ENCODE data around the gene RALGAPB.

Gene RALGAPB

DNA sequence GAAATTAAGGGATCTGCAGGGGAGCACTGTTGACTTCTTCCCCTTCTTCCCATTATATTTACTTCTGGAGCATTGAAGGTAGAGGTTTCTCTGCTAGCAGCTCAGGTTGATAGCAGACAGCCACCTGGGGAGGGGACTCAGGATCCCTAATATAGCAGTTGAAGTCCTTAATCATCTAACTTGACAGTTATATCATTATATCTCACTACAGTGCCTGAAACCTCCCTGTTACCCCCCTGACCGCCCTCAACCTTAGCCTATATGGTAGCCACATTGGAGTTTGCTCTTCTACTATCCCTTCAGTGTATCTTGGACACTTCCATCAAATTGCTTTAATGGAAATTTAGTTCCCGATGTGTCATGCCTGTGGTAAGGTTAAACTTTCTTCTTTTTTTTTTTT, 7.0 kb downstream of the RALGAPB start:
- Histone ChIP-seq H3K9ac (ENCODE audit: low read length) (no peak overlapping the region), H3K4me1 (ENCODE audit: low read length) (no peaks in the 10 kb centered on the region), H2AFZ (ENCODE audit: low read length) (no peak overlapping the region), H3K27me3 (replicated peaks; ENCODE audit: insufficient read depth, low read length) (no peaks in the 10 kb centered on the region), H3K36me3 (replicated peaks; ENCODE audit: insufficient read depth, low read length) (no peaks in the 10 kb centered on the region), H3F3A (ENCODE audit: insufficient read depth, low read length) (no peaks in the 10 kb centered on the region; the same call in 1 of the 2 replicates), H3K9me2 (replicated peaks; ENCODE audit: insufficient read depth, low read length) (no peaks in the 10 kb centered on the region), H3K4me3 (ENCODE audit: low read length) (no peak overlapping the region), H3K27ac (ENCODE audit: low read length) (no peak overlapping the region), H3K4me2 (ENCODE audit: low read depth, low read length) (no peak overlapping the region), H4K20me1 (ENCODE audit: insufficient read depth, low read length) (no peaks in the 10 kb centered on the region), H3K9me3 (replicated peaks; ENCODE audit: insufficient read depth, low read length) (no peaks in the 10 kb centered on the region), H3K79me2 (ENCODE audit: low read length) (peaks cover 87% of the 10 kb centered on the region)
- TF ChIP-seq, protein P1, sequence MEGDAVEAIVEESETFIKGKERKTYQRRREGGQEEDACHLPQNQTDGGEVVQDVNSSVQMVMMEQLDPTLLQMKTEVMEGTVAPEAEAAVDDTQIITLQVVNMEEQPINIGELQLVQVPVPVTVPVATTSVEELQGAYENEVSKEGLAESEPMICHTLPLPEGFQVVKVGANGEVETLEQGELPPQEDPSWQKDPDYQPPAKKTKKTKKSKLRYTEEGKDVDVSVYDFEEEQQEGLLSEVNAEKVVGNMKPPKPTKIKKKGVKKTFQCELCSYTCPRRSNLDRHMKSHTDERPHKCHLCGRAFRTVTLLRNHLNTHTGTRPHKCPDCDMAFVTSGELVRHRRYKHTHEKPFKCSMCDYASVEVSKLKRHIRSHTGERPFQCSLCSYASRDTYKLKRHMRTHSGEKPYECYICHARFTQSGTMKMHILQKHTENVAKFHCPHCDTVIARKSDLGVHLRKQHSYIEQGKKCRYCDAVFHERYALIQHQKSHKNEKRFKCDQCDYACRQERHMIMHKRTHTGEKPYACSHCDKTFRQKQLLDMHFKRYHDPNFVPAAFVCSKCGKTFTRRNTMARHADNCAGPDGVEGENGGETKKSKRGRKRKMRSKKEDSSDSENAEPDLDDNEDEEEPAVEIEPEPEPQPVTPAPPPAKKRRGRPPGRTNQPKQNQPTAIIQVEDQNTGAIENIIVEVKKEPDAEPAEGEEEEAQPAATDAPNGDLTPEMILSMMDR (IDR thresholded peaks at IDR 0.05; ENCODE audit: low read length): no peak
- no peak for TF ChIP-seq EZH2phosphoT487 (IDR thresholded peaks at IDR 0.05; ENCODE audit: low read length)
- TF ChIP-seq EZH2 (optimal IDR thresholded peaks at IDR 0.05; ENCODE audit: low read depth, low read length): no peak
- DNase-seq: no peak

DNA sequence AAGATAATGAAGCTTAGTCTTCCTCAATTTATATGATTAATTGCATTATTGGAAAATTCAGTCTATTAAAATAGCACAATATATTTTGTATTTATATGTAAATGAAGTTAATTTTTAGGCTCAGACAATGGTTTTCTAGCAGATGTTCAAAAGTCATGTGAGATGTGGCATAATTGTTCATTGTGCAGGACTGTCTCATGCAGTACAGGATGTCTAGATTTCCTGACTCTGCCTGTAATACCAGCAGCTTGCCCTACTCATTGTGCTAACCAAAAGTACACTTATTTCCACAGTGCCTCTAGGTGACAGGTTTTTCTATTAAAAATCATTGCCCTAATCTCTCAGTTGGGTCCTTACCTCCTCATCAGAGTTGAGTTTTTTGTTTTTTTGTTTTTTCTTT, 12.4 kb downstream of the RALGAPB start:
- Histone ChIP-seq H4K20me1 (ENCODE audit: insufficient read depth, low read length) (no peaks in the 10 kb centered on the region; the same call in 1 of the 2 replicates), H3K27me3 (replicated peaks; ENCODE audit: insufficient read depth, low read length) (no peaks in the 10 kb centered on the region), H3K79me2 (ENCODE audit: low read length) (peaks cover 66% of the 10 kb centered on the region), H3K9ac (ENCODE audit: low read length) (no peak overlapping the region), H2AFZ (ENCODE audit: low read length) (no peak overlapping the region), H3K27ac (ENCODE audit: low read length) (no peak overlapping the region), H3K4me1 (ENCODE audit: low read length) (no peaks in the 10 kb centered on the region), H3K9me2 (replicated peaks; ENCODE audit: insufficient read depth, low read length) (no peaks in the 10 kb centered on the region), H3K9me3 (replicated peaks; ENCODE audit: insufficient read depth, low read length) (no peaks in the 10 kb centered on the region), H3K4me3 (ENCODE audit: low read length) (no peak overlapping the region), H3F3A (ENCODE audit: insufficient read depth, low read length) (no peaks in the 10 kb centered on the region), H3K36me3 (replicated peaks; ENCODE audit: insufficient read depth, low read length) (0 out of 2 replicates have a peak, but pooled peaks cover 4% of the 10 kb centered on the region), H3K4me2 (ENCODE audit: low read depth, low read length) (no peak overlapping the region)
- TF ChIP-seq EZH2phosphoT487 (IDR thresholded peaks at IDR 0.05; ENCODE audit: low read length) (no peak), EZH2 (optimal IDR thresholded peaks at IDR 0.05; ENCODE audit: low read depth, low read length) (no peak)
- TF ChIP-seq, protein P1 (IDR thresholded peaks at IDR 0.05; ENCODE audit: low read length): no peak
- DNase-seq: no peak

DNA sequence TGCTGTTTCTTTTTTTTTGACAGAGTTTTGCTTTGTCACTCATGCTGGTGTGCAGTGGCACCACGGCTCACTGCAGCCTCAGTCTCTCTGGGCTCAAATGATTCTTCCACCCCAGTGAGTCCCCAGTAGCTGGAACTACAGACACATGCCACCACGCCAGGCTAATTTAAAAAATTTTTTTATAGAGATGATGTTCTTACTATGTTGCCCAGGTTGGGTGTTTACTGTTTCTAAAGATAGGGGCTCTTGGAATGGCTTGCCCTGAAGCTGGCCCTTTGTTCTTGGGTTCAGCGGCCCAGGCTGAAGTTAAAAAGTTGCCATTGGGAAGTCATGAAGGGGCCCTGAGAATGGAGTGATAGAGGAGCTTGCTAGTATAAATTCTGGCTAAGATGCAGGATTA, 16.5 kb downstream of the RALGAPB start:
- Histone ChIP-seq H4K20me1 (ENCODE audit: insufficient read depth, low read length) (no peaks in the 10 kb centered on the region; the same call in 1 of the 2 replicates), H3K4me3 (ENCODE audit: low read length) (no peak overlapping the region), H3K4me1 (ENCODE audit: low read length) (no peaks in the 10 kb centered on the region), H3K36me3 (replicated peaks; ENCODE audit: insufficient read depth, low read length) (0 out of 2 replicates have a peak, but pooled peaks cover 4% of the 10 kb centered on the region), H3F3A (ENCODE audit: insufficient read depth, low read length) (no peaks in the 10 kb centered on the region), H3K9me3 (replicated peaks; ENCODE audit: insufficient read depth, low read length) (no peaks in the 10 kb centered on the region), H3K4me2 (ENCODE audit: low read depth, low read length) (no peak overlapping the region), H3K9ac (ENCODE audit: low read length) (no peak overlapping the region), H3K9me2 (replicated peaks; ENCODE audit: insufficient read depth, low read length) (no peaks in the 10 kb centered on the region), H2AFZ (ENCODE audit: low read length) (no peak overlapping the region), H3K27me3 (replicated peaks; ENCODE audit: insufficient read depth, low read length) (no peaks in the 10 kb centered on the region), H3K27ac (ENCODE audit: low read length) (no peak overlapping the region), H3K79me2 (ENCODE audit: low read length) (peaks cover 34% of the 10 kb centered on the region)
- no peak for DNase-seq
- no peak for TF ChIP-seq EZH2phosphoT487 (IDR thresholded peaks at IDR 0.05; ENCODE audit: low read length)
- TF ChIP-seq EZH2 (optimal IDR thresholded peaks at IDR 0.05; ENCODE audit: low read depth, low read length): no peak
- TF ChIP-seq, protein P1 (IDR thresholded peaks at IDR 0.05; ENCODE audit: low read length): no peak

Data from MM.1S (cell line).